ENCODE measurements around the gene TAF1C. TPM values are rescaled to one million over a fixed set of nuclear protein-coding genes. Genes with fewer than 3 reads are reported as not detected.

Gene TAF1C
- total RNA-seq, 1 experiment from 2014 or later: 79.7 TPM

DNA sequence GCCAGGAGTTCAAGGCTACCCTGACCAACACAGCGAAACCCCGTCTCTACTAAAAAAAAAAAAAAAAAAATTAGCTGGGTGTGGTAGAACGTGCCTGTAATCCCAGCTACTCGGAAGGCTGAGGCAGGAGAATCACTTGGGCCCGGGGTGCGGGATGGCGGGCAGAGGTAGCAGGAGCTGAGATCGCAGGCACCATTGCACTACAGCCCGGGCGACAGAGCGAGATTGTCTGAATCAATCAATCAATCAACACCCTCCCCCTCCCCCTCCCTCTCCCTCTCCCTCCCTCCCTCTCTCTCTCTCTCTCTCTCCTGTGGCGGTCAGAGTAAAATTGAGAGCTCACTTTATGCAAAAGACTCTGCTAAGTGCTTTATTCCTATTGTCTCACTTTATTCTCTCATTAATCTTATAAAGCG, 43.1 kb downstream of the TAF1C start:
- peak overlapping the region; percentile 64 for H3K4me3 ChIP-seq (ENCODE audit: low read depth, low read length)
- DNase-seq: no peak
- POLR2A ChIA-PET: no interaction called here

DNA sequence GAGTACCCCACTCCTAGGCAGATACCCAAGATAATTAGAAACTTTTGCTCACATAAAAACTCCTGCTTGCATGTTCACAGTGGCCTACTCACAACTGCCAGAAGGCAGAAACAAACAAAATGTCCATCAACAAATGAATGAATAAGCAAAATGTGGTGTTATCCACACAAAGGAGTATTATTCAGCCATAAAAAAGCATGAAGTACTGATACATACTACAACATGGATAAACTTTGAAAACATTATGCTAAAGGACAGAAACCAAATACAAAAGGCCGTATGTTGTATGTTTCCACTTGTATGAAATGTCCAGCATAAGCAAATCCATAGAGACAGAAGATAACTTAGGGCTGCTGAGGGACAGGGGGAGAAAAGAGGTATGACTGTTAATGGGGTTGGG, 43.8 kb downstream of the TAF1C start:
- Mint-ChIP-seq H3K36me3 (ENCODE audit: insufficient read depth, unreplicated experiment) (peaks cover 16% of the 10 kb centered on the region), H3K4me3 (ENCODE audit: unreplicated experiment) (peak overlapping the region; percentile 93), H3K27me3 (ENCODE audit: insufficient read depth, unreplicated experiment) (peaks cover 2% of the 10 kb centered on the region), H3K9me3 (ENCODE audit: unreplicated experiment) (no peaks in the 10 kb centered on the region), H3K4me1 (ENCODE audit: low read depth, unreplicated experiment) (peaks cover 24% of the 10 kb centered on the region), H3K27ac (ENCODE audit: unreplicated experiment) (no peak overlapping the region)
- H3K36me3 ChIP-seq (ENCODE audit: control insufficient read depth, insufficient read depth, low read length): no peaks in the 10 kb centered on the region
- DNase-seq: no peak
- CTCF ChIA-PET: interaction anchor here (1.2 to 2.6 kb wide), 2 partner anchors 26 to 44 kb away, joined by 4 to 12 read pairs; partner anchors contain the start of genes MBTPS1 and TAF1C
- BruUV-seq (replicated peaks): no TSS peak
- POLR2A ChIA-PET: no interaction called here
- no peaks in the 10 kb centered on the region for H3K27me3 ChIP-seq (replicated peaks; ENCODE audit: control insufficient read depth, insufficient read depth, low read length)
- TF ChIP-seq, protein P1, sequence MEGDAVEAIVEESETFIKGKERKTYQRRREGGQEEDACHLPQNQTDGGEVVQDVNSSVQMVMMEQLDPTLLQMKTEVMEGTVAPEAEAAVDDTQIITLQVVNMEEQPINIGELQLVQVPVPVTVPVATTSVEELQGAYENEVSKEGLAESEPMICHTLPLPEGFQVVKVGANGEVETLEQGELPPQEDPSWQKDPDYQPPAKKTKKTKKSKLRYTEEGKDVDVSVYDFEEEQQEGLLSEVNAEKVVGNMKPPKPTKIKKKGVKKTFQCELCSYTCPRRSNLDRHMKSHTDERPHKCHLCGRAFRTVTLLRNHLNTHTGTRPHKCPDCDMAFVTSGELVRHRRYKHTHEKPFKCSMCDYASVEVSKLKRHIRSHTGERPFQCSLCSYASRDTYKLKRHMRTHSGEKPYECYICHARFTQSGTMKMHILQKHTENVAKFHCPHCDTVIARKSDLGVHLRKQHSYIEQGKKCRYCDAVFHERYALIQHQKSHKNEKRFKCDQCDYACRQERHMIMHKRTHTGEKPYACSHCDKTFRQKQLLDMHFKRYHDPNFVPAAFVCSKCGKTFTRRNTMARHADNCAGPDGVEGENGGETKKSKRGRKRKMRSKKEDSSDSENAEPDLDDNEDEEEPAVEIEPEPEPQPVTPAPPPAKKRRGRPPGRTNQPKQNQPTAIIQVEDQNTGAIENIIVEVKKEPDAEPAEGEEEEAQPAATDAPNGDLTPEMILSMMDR (IDR thresholded peaks at IDR 0.05; ENCODE audit: insufficient read depth in 1 of 2, low read depth in 1 of 2, low read length in 1 of 2, severe bottlenecking in 1 of 2, unreplicated experiment in 1 of 2): no peak
- intact Hi-C loops (cut with micrococcal nuclease; ENCODE audit: unreplicated experiment): no loop called here
- no peaks in the 10 kb centered on the region for H3K4me1 ChIP-seq
- H3K4me3 ChIP-seq (ENCODE audit: low read depth, low read length): no peak overlapping the region
- H3K9me3 ChIP-seq: no peaks in the 10 kb centered on the region

More for the DNA sequence above, 43.1 kb downstream of the TAF1C start:
- intact Hi-C loops (cut with micrococcal nuclease; ENCODE audit: unreplicated experiment): no loop called here
- Histone ChIP-seq H3K27me3 (replicated peaks; ENCODE audit: control insufficient read depth, insufficient read depth, low read length) (no peaks in the 10 kb centered on the region), H3K36me3 (ENCODE audit: control insufficient read depth, insufficient read depth, low read length) (no peaks in the 10 kb centered on the region), H3K9me3 (no peaks in the 10 kb centered on the region), H3K4me1 (no peaks in the 10 kb centered on the region)
- H3K4me1 Mint-ChIP-seq (ENCODE audit: low read depth, unreplicated experiment): peaks cover 21% of the 10 kb centered on the region
- H3K36me3 Mint-ChIP-seq (ENCODE audit: insufficient read depth, unreplicated experiment): peaks cover 16% of the 10 kb centered on the region
- H3K27me3 Mint-ChIP-seq (ENCODE audit: insufficient read depth, unreplicated experiment): peaks cover 4% of the 10 kb centered on the region
- TF ChIP-seq, protein P1 (IDR thresholded peaks at IDR 0.05; ENCODE audit: insufficient read depth in 1 of 2, low read depth in 1 of 2, low read length in 1 of 2, severe bottlenecking in 1 of 2, unreplicated experiment in 1 of 2): no peak
- peak overlapping the region; percentile 93 for H3K4me3 Mint-ChIP-seq (ENCODE audit: unreplicated experiment)
- BruUV-seq (replicated peaks): no TSS peak
- H3K27ac Mint-ChIP-seq (ENCODE audit: unreplicated experiment): peak overlapping the region; percentile 88
- CTCF ChIA-PET: interaction anchor here (0.6 to 2.6 kb wide), 3 partner anchors 13 to 43 kb away, joined by 4 to 12 read pairs (median 7); partner anchors contain the start of genes MBTPS1 and TAF1C
- no peaks in the 10 kb centered on the region for H3K9me3 Mint-ChIP-seq (ENCODE audit: unreplicated experiment)

DNA sequence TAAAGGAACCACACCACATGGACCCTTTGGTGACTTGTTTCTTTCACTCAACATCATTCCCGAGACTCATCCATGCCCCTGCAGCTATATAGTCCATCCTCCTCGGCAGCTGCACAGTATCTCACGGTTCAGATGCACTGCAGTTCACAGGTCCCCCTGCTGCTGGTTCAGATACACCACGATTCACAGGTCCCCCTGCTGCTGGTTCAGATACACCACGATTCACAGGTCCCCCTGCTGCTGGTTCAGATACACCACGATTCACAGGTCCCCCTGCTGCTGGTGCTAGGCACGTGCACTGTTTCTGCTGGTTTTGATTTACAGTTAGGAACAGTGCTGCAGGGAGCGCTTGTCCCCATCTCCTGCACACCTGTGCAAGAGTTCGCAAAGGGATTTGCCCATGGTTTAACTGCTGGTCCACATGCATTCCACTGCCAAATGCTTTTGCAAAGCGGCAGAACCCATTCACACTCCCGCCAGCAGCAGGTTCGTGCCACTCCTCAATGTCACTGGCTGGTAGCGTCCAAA, 45.6 kb downstream of the TAF1C start:
- no peaks in the 10 kb centered on the region for H3K36me3 ChIP-seq (ENCODE audit: control insufficient read depth, insufficient read depth, low read length)
- H3K4me3 ChIP-seq (ENCODE audit: low read depth, low read length): no peak overlapping the region
- CTCF ChIA-PET: interaction anchor here (1.0 to 1.7 kb wide), 2 partner anchors 46 to 52 kb away, joined by 3 to 5 read pairs; partner anchors contain the start of gene TAF1C
- Mint-ChIP-seq H3K27ac (ENCODE audit: unreplicated experiment) (no peak overlapping the region), H3K4me1 (ENCODE audit: low read depth, unreplicated experiment) (peaks cover 24% of the 10 kb centered on the region), H3K36me3 (ENCODE audit: insufficient read depth, unreplicated experiment) (peaks cover 16% of the 10 kb centered on the region), H3K27me3 (ENCODE audit: insufficient read depth, unreplicated experiment) (no peaks in the 10 kb centered on the region), H3K4me3 (ENCODE audit: unreplicated experiment) (no peak overlapping the region), H3K9me3 (ENCODE audit: unreplicated experiment) (no peaks in the 10 kb centered on the region)
- peak; percentile 60 to 68 for DNase-seq
- POLR2A ChIA-PET: no interaction called here
- H3K27me3 ChIP-seq (replicated peaks; ENCODE audit: control insufficient read depth, insufficient read depth, low read length): no peaks in the 10 kb centered on the region
- no peaks in the 10 kb centered on the region for H3K4me1 ChIP-seq
- no peaks in the 10 kb centered on the region for H3K9me3 ChIP-seq
- TF ChIP-seq, protein P1 (IDR thresholded peaks at IDR 0.05; ENCODE audit: insufficient read depth in 1 of 2, low read depth in 1 of 2, low read length in 1 of 2, severe bottlenecking in 1 of 2, unreplicated experiment in 1 of 2): peak; percentile 55 to 62
- BruUV-seq (replicated peaks): no TSS peak
- intact Hi-C loops (cut with micrococcal nuclease; ENCODE audit: unreplicated experiment): loop anchor here (1.0 kb wide), 2 partner anchors 45 to 56 kb away; no protein-coding TSS in a partner anchor
